ENCODE data around the gene ZRANB1.

GRCh38 chr10:125035136-125035535 lies 93.2 kb downstream of the ZRANB1 start:
- TF ChIP-seq CTCF (IDR thresholded peaks at IDR 0.05; ENCODE audit: insufficient read depth, low read length, poor library complexity, severe bottlenecking) (no peak), EZH2phosphoT487 (conservative IDR thresholded peaks at IDR 0.05; ENCODE audit: low read length) (no peak)

Data from SU-DHL-6 (cell line).